Measurements from ENCODE around the gene PRPS1.
"Not testable (repeated sequence)": the region's sequence is repeated elsewhere in the genome, so short reads cannot be mapped to it uniquely, and the experiment has no call there.

The PRPS1 gene

GRCh38 chrX:107683124-107683895 is 55.0 kb downstream of the PRPS1 start:
- Histone ChIP-seq H3K27me3 (ENCODE audit: insufficient read depth, poor library complexity, severe bottlenecking) (no peaks in the 10 kb centered on the region), H3K27ac (replicated peaks) (no peak overlapping the region), H3K4me3 (replicated peaks; ENCODE audit: insufficient read depth, low read length) (no peak overlapping the region)
- TF ChIP-seq POLR2AphosphoS5 (IDR thresholded peaks at IDR 0.05; ENCODE audit: low read depth) (no peak), REST (IDR thresholded peaks at IDR 0.05; ENCODE audit: insufficient replicate concordance, low read depth) (no peak)
- DNase-seq (ENCODE audit: low read depth in 1 of 2, low spot score in 1 of 2): no peak

GRCh38 chrX:107683931-107684330 is 55.6 kb downstream of the PRPS1 start:
- Histone ChIP-seq H3K27ac (replicated peaks) (peak overlapping the region; percentile 73), H3K27me3 (ENCODE audit: insufficient read depth, poor library complexity, severe bottlenecking) (no peaks in the 10 kb centered on the region), H3K4me3 (replicated peaks; ENCODE audit: insufficient read depth, low read length) (no peak overlapping the region)
- no peak for TF ChIP-seq POLR2AphosphoS5 (IDR thresholded peaks at IDR 0.05; ENCODE audit: low read depth)
- TF ChIP-seq GABPA (IDR thresholded peaks at IDR 0.05; ENCODE audit: low read depth): no peak
- TF ChIP-seq CTCF (IDR thresholded peaks at IDR 0.05; ENCODE audit: insufficient read depth, low read length): no peak
- TF ChIP-seq REST (IDR thresholded peaks at IDR 0.05; ENCODE audit: insufficient replicate concordance, low read depth): no peak
- TF ChIP-seq SPI1 (IDR thresholded peaks at IDR 0.05; ENCODE audit: borderline replicate concordance, low read depth): no peak
- no peak for DNase-seq (ENCODE audit: low read depth in 1 of 2, low spot score in 1 of 2)

- H3K27ac ChIP-seq (replicated peaks): peak overlapping the region; percentile 73
- TF ChIP-seq REST (IDR thresholded peaks at IDR 0.05; ENCODE audit: insufficient replicate concordance, low read depth) (no peak), SPI1 (IDR thresholded peaks at IDR 0.05; ENCODE audit: borderline replicate concordance, low read depth) (peak; percentile 78; the same call in 1 of the 2 replicates), CTCF (IDR thresholded peaks at IDR 0.05; ENCODE audit: insufficient read depth, low read length) (no peak)
- peak; percentile 87 to 93 for DNase-seq (ENCODE audit: low read depth in 1 of 2, low spot score in 1 of 2)
Measured at GRCh38 chrX:107684956-107685385, 56.7 kb downstream of the PRPS1 start.

GRCh38 chrX:107685586-107685985 is 57.3 kb downstream of the PRPS1 start:
- not testable (repeated sequence) for DNase-seq (ENCODE audit: low read depth in 1 of 2, low spot score in 1 of 2); H3K4me3 ChIP-seq (replicated peaks; ENCODE audit: insufficient read depth, low read length); H3K27me3 ChIP-seq (ENCODE audit: insufficient read depth, poor library complexity, severe bottlenecking)
- peak overlapping the region; percentile 73 for H3K27ac ChIP-seq (replicated peaks)

More at GRCh38 chrX:107684956-107685385, 56.7 kb downstream of the PRPS1 start:
- no peak overlapping the region for H3K4me3 ChIP-seq (replicated peaks; ENCODE audit: insufficient read depth, low read length)
- H3K27me3 ChIP-seq (ENCODE audit: insufficient read depth, poor library complexity, severe bottlenecking): no peaks in the 10 kb centered on the region

Measured in HL-60 (cell line).